Activated CD8-positive, alpha-beta memory T cell treated with anti-CD3 and anti-CD28 coated beads for 48 hours (primary cell): Measurements from ENCODE around the gene PRR14L.
"Not testable (repeated sequence)": the region's sequence is repeated elsewhere in the genome, so short reads cannot be mapped to it uniquely, and the experiment has no call there.

Experiments
- DNase-seq, 3 experiments: peaks; one replicate each; pipeline ENCODE4 v3.0.0-alpha.2; 2020; ENCODE audit warnings: low read depth in 2 of 3, low spot score in 2 of 3

PRR14L gene

DNA sequence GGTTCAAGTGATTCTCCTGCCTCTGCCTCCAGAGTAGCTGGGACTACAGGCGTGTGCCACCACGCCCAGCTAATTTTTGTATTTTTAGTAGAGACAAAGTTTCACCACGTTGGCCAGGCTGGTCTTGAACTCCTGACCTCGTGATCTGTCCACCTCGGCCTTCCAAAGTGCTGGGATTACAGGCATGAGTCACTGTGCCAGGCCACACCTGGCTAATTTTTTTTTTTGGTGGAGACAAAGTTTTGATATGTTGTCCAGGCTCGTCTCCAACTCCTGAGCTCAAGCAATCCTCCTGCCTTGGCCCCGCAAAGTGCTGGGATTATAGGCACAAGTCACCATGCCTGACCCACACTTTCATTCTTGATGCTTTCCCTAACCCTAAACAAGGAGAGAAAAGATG lies 9.6 kb downstream of the PRR14L start:
- DNase-seq = not testable (repeated sequence)

DNA sequence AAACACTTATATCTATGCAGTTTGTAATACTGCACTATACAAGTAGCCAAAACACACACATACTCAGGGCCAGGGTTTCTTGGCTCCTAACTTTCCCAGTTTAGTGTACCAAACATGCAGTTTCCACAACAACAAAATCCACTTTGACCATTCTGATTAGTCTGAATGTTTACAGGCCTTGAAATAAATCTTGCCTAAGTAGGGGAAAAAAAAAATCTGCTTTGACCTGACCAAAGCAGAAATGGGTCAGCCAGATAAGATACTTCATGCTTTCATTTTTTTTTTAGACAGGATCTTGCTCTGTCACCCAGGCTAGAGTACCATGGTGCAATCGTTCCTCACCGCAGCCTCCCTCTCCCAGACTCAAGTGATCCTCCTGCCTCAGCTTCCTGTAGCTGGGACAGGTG lies 10.1 kb downstream of the PRR14L start:
- DNase-seq = no peak

DNA sequence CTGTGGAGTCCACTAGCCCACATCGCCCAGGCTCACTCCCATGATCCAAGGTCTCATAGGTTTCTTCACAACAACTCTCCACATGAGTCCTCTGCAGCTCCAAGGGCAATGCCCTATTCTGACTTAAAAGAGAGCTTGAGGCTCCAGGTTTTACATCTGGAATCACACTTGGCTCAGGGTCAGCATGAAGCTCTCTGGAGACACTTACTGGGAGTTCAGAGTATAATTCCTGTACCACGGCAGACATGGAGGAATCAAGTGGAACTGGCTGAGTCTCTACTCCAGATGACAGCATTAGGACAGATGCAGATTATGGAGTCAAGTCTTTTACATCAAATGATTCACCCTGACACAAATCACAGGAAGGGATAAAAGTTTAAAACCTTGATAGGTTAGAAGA lies 11.4 kb downstream of the PRR14L start:
- DNase-seq = no peak

GRCh38 chr22:31737932-31738331 lies 12.0 kb downstream of the PRR14L start:
- DNase-seq = no peak

DNA sequence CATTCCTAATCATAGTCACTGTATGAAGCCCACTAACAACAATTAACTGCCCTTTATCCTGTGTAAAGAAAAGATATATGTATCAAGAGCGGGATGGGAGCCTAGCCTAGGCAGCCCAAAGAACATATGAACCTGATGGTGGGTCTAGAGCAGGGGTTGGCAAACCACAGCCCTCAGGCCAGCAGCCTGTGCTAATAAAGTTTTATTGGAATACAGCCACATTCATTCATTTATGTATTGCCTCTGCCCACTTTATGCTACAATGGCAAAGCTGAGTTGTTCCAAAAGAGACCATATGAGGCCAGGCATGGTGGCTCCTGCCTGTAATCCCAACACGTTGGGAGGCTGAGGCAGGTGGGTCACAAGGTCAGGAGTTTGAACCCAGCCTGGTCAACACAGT lies 13.5 kb downstream of the PRR14L start:
- DNase-seq = no peak

- no peak for DNase-seq
These were observed 15.4 kb downstream of the PRR14L start for GRCh38 chr22:31734512-31734911.

- no peak for DNase-seq
These were observed 16.3 kb downstream of the PRR14L start for GRCh38 chr22:31733580-31734079.

DNA sequence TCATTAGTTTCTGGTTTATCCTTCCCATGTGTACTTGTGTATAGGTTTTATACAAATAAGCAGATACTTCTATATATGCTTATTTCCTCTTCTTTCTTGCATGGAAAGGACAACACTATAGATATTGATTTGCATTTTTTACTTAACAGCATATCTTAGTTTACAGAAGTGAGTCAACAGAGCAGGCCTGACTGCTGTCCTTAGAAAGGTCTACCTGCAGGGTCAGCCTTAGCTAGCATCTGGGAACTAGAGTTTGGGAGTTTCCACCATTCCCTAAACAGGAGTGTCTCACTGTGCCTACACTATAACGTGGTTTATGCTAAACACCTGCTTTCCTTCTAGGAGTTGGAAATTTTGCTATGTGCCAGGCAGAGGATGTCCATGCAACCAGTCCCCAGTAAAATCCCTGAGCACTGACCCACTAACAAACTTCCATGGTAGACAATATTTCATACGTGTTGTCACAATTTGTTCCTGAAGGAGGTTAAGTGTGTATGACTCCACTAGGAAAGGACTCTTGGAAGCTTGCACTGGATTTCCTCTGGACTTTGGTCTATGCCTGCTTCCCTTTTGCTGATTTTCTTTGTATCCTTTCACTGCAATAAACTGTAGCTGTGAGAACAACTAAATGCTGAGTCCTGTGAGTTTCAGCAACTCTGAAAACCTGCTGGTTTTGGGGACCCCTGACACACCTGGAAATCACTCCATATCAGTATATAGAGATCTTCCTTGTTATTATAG lies 17.7 kb downstream of the PRR14L start:
- DNase-seq = no peak

DNA sequence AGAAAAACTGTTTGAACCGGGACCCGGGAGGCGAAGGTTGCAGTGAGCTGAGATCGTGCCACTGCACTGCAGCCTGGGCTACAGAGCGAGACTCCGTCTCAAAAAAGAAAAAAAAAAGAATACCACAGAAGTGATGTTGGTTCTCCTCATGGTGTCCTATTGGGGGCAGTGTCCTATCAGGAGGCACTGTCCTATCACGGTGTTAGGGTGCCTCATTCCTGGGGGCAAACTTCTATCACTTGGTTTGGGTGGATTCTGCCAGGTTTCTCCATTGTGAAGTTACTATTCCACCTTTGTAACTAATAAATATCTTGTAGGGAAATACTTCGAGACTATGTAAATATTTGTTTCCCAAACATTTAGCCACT lies 19.6 kb downstream of the PRR14L start:
- no peak for DNase-seq

- DNase-seq = no peak
These were observed 21.1 kb downstream of the PRR14L start for GRCh38 chr22:31728857-31729256.

GRCh38 chr22:31726692-31727091 lies 23.2 kb downstream of the PRR14L start:
- DNase-seq = no peak

DNA sequence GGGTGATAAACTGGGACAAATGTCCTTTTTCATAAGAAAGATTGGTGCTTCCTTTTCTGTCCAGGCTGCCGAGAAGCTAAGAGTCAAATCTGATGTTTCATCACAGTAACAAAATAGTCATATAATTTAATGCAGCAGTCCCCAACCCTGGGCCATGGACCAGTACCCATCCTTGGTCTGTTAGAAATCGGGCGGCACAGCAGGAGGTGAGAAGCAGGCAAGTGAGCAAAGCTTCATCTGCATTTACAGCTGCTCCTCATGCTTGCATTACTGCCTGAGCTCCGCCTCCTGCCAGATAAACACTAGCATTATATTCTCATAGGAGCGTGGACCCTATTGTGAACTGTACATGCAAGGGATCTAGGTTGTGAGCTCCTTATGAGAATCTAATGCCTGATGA lies 26.2 kb downstream of the PRR14L start:
- DNase-seq = no peak

DNA sequence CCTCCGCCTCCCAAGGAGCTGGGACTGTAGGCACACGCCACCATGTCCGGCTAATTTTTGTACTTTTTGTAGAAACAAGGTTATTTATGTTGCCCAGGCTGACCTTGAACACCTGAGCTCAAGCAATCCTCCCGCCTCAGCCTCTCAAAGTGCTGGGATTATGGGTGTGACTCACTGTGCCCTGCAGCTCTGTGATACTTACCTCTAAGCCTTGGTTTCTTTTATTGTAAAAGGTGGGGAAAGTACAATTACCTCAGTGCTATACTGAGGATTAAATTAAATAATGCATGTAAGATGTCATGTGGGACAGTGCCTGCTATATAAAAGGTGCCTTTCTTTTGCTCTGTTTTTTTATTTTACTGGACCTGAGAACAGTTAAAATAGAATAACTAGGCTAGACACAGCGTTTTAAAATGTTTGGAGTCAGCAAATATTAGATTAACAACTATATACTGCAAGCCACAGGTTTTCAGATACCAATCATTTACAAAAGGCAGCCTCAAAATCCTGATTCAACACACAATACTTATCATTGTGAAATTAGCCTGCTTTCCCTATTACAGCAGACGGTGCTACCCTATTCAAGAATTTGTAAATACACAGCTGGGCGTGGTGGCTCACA lies 30.0 kb downstream of the PRR14L start:
- no peak for DNase-seq

DNA sequence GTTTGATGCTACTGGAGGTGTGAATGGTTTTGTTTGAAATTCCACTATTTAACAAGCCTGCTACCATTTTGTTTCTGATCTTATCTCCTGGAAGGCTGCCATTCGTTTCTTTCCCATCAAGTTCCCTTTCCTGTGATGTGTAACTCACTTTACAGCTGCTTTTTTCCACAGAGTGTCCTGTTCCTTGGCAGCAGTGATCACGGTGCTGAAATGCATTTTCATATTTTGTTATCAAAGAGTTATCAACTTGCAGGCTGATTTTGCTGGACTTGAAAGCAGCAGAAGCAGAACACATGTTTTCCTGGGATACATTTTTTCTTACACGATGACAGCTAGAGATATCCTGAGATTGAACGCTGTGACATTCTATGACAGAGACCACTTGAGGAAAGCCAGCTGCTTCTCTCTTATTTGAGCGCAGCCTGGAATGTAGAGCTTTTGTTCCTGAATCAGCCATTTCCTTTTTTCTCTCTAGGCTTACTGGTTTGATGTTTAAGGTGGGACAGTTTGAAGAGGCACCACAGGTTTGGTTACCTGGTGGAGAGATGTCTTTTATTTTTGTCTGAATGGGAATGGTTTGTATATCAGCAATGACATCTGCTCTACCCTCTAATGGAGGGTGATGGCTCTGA lies 34.7 kb downstream of the PRR14L start:
- no peak for DNase-seq

DNA sequence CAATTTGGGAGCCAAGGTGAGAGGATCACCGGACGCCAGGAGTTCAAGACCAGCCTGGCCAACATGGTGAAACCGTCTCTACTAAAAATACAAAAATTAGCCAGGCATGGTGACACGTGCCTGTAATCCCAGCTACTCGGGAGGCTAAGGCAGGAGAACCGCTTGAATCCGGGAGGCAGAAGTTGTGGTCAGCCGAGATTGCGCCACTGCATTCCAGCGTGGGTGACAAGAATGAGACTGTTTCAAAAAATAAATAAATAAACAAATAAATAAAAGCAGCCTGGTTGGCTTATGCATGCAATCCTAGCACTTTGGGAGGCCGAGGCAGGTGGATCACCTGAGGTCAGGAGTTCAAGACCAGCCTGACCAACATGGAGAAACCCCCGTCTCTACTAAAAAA lies 38.7 kb downstream of the PRR14L start:
- not testable (repeated sequence) for DNase-seq

DNA sequence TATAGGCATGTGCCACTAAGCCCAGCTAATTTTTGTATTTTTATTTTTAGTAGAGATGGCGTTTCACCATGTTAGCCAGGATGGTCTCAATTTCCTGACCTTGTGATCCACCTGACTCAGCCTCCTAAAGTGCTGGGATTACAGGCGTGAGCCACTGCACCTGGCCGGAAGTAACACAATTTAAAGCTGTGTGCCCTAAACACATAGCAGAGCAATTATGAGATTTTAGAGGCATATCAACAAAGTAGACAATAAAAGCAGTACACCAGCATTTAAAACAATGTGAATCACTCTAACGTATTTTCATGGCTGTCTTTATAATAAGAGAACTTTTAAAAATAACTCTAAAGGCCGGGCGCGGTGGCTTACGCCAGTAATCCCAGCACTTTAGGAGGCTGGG lies 42.4 kb downstream of the PRR14L start:
- no peak for DNase-seq

- DNase-seq = no peak
These were observed 54.5 kb downstream of the PRR14L start for GRCh38 chr22:31695423-31695822.

DNA sequence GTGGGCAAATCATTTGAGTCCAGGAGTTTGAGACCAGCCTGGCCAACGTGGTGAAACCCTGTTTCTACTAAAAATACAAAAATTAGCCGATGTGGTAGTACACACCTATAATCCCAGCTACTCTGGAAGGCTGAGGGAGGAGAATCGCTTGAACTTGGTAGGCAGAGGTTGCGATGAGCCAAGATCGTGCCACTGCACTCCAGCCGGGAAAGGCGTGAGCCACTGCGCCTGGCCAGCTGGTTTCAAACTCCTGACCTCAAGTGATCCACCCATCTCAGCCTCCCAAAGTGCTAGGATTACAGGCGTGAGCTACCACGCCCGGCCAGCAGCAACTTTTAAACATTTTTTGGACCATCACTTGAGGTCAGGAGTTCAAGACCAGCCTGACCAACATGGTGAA lies 55.9 kb downstream of the PRR14L start:
- not testable (repeated sequence) for DNase-seq

- DNase-seq = no peak
These were observed 57.6 kb downstream of the PRR14L start for GRCh38 chr22:31692186-31692886.

DNA sequence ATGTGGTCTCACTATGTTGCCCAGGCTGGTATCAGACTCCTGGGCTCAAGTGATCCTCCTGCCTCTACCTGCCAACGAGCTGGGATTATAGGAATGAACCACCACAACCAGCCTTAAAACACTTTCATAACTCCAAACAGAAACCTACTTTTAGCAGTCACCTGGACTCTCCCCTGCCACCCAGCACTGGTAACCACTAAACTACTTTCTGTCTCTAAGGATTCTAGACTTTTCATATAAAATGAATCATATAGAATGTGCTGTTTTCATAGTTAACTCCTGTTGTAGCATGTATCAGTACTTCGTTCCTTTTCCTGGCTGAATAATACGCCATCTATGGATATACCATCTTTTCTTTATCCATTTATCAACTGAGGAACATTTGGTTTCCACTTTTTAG lies 58.5 kb downstream of the PRR14L start:
- DNase-seq = no peak

- DNase-seq = no peak
These were observed 66.5 kb downstream of the PRR14L start for GRCh38 chr22:31683181-31684105.
